Common myeloid progenitor, CD34-positive (primary cell): ENCODE measurements around the gene AGFG1.

Experiments
- CTCF ChIA-PET: fragments of 350-600 bp; sonication (Branson Sonifier 250); formaldehyde crosslinking; loops from one replicate; lab custom pipeline; 2021; ENCODE audit warnings: antibody characterized with exemption; lab: Charles Lee
- POLR2A ChIA-PET: fragments of 350-600 bp; sonication (Branson Sonifier 250); formaldehyde crosslinking; loops from one replicate; lab custom pipeline; 2021; ENCODE audit warnings: antibody characterized with exemption; lab: Charles Lee
- DNase-seq, 3 donors: peaks; one replicate each; pipeline versions ENCODE4 v3.0.0 to v3.0.0-alpha.2; 2013
- H3K27ac ChIP-seq, 2 experiments: 1 replicate in 1 of 2; 2 replicates in 1 of 2; pipeline ENCODE4 v1.7.0; 2013; ENCODE audit warnings: inconsistent platforms in 2 of 2, low read length in 2 of 2, mild to moderate bottlenecking in 2 of 2, low read depth in 1 of 2, moderate library complexity in 1 of 2; ENCODE audit not compliant: severe bottlenecking in 2 of 2, insufficient read depth in 1 of 2, poor library complexity in 1 of 2
- H3K27me3 ChIP-seq, 5 experiments: replicated peaks in 2 of 5; 1 replicate in 3 of 5; 2 replicates in 2 of 5; pipeline versions ENCODE4 v1.6.1 to v1.7.0; 2013; ENCODE audit warnings: low read length in 4 of 5, mild to moderate bottlenecking in 2 of 5, moderate library complexity in 2 of 5, inconsistent platforms in 1 of 5; ENCODE audit not compliant: insufficient read depth in 5 of 5, control insufficient read depth in 4 of 5
- H3K36me3 ChIP-seq, 4 experiments: 1 replicate in 2 of 4; 2 replicates in 2 of 4; pipeline versions ENCODE4 v1.6.1 to v1.7.0; 2013; ENCODE audit warnings: low read length in 3 of 4, control low read depth in 1 of 4, mild to moderate bottlenecking in 1 of 4; ENCODE audit not compliant: control insufficient read depth in 4 of 4, insufficient read depth in 4 of 4
- H3K4me1 ChIP-seq, 4 experiments: 1 replicate in 3 of 4; 2 replicates in 1 of 4; pipeline versions ENCODE4 v1.6.1 to v1.7.1; 2013; ENCODE audit warnings: low read length in 3 of 4, mild to moderate bottlenecking in 3 of 4, control low read depth in 1 of 4, inconsistent platforms in 1 of 4, moderate library complexity in 1 of 4; ENCODE audit not compliant: control insufficient read depth in 4 of 4, insufficient read depth in 4 of 4; ENCODE audit errors: control extremely low read depth in 1 of 4
- H3K4me3 ChIP-seq, 7 experiments: 1 replicate in 4 of 7; 2 replicates in 3 of 7; pipeline versions ENCODE4 v1.5.1 to v1.7.0; 2013; ENCODE audit warnings: mild to moderate bottlenecking in 7 of 7, low read length in 6 of 7, moderate library complexity in 6 of 7, inconsistent platforms in 2 of 7, low read depth in 2 of 7, control low read depth in 1 of 7; ENCODE audit not compliant: insufficient read depth in 4 of 7, control insufficient read depth in 1 of 7; ENCODE audit errors: extremely low read depth in 1 of 7
- H3K9me3 ChIP-seq, 5 experiments: 1 replicate in 4 of 5; 2 replicates in 1 of 5; pipeline versions ENCODE4 v1.6.1 to v1.7.1; 2013; ENCODE audit warnings: low read length in 4 of 5, mild to moderate bottlenecking in 2 of 5, inconsistent platforms in 1 of 5, low read depth in 1 of 5, moderate library complexity in 1 of 5; ENCODE audit not compliant: control insufficient read depth in 4 of 5, insufficient read depth in 2 of 5; ENCODE audit errors: control extremely low read depth in 1 of 5
- WGBS: methylation state at CpG from one replicate; pipeline ENCODE4 v1.1.5; 2013; ENCODE audit not compliant: insufficient coverage; 5-methylcytosine and 5-hydroxymethylcytosine counted together

AGFG1 gene

GRCh38 chr2:227453810-227454209, 18.1 kb upstream of the AGFG1 start:
- POLR2A ChIA-PET: no interaction called here
- no peak for DNase-seq
- H3K4me1 ChIP-seq: peaks cover 21 to 25% (median 23%) of the 10 kb centered on the region in 4 experiments
- H3K36me3 ChIP-seq: no peaks in the 10 kb centered on the region
- no peak overlapping the region for H3K4me3 ChIP-seq
- WGBS: 100% methylated on average over 1 of the region's 1 CpG
- H3K27me3 ChIP-seq: no peaks in the 10 kb centered on the region
- CTCF ChIA-PET: interaction anchor here (0.7 to 1.1 kb wide), 3 partner anchors 9 to 34 kb away, joined by 3 to 4 read pairs (median 4); no protein-coding TSS in a partner anchor
- H3K27ac ChIP-seq: no peak overlapping the region
- H3K9me3 ChIP-seq: no peaks in the 10 kb centered on the region

GRCh38 chr2:227454323-227454860, 17.6 kb upstream of the AGFG1 start:
- ChIA-PET POLR2A (no interaction called here), CTCF (interaction anchor here (0.7 to 1.1 kb wide), 3 partner anchors 9 to 33 kb away, joined by 3 to 4 read pairs (median 4); no protein-coding TSS in a partner anchor)
- DNase-seq: no peak

GRCh38 chr2:227455200-227455599, 16.8 kb upstream of the AGFG1 start:
- H3K36me3 ChIP-seq: no peaks in the 10 kb centered on the region
- POLR2A ChIA-PET: no interaction called here
- peaks cover 13 to 29% (median 22%) of the 10 kb centered on the region in 4 experiments for H3K4me1 ChIP-seq
- no peak overlapping the region for H3K4me3 ChIP-seq
- H3K27ac ChIP-seq: no peak overlapping the region
- no peaks in the 10 kb centered on the region for H3K9me3 ChIP-seq
- DNase-seq: peak in 1 of 3 donors; percentile 33
- no peaks in the 10 kb centered on the region for H3K27me3 ChIP-seq
- WGBS: no CpG with 5 or more reads among the region's 2 CpGs
- CTCF ChIA-PET: no interaction called here

More at GRCh38 chr2:227454323-227454860, 17.6 kb upstream of the AGFG1 start:
- no peaks in the 10 kb centered on the region for H3K27me3 ChIP-seq
- H3K4me3 ChIP-seq: no peak overlapping the region
- peaks cover 19 to 29% (median 24%) of the 10 kb centered on the region in 4 experiments for H3K4me1 ChIP-seq
- no peaks in the 10 kb centered on the region for H3K36me3 ChIP-seq
- H3K27ac ChIP-seq: no peak overlapping the region
- no peaks in the 10 kb centered on the region for H3K9me3 ChIP-seq

- no peaks in the 10 kb centered on the region for H3K9me3 ChIP-seq
- DNase-seq: no peak
- peaks cover 4 to 28% (median 21%) of the 10 kb centered on the region in 4 experiments for H3K4me1 ChIP-seq
- WGBS: 100% methylated on average over 2 of the region's 2 CpGs
- no peak overlapping the region for H3K4me3 ChIP-seq
- ChIA-PET POLR2A (no interaction called here), CTCF (no interaction called here)
- H3K27me3 ChIP-seq: no peaks in the 10 kb centered on the region
- H3K36me3 ChIP-seq: no peaks in the 10 kb centered on the region
- H3K27ac ChIP-seq: no peak overlapping the region
Measured at GRCh38 chr2:227456102-227456501, 15.9 kb upstream of the AGFG1 start.

GRCh38 chr2:227456772-227457171, 15.2 kb upstream of the AGFG1 start:
- Histone ChIP-seq H3K4me1 (peaks cover 0 to 24% (median 16%) of the 10 kb centered on the region in 4 experiments), H3K27ac (no peak overlapping the region), H3K9me3 (no peaks in the 10 kb centered on the region), H3K4me3 (no peak overlapping the region), H3K27me3 (peaks cover 0 to 2% (median 0%) of the 10 kb centered on the region in 5 experiments), H3K36me3 (no peaks in the 10 kb centered on the region)
- WGBS: no CpG with 5 or more reads among the region's 4 CpGs
- CTCF ChIA-PET: no interaction called here
- POLR2A ChIA-PET: no interaction called here
- DNase-seq: no peak

- CTCF ChIA-PET: interaction anchor here (1.1 kb wide), 1 partner anchor 20 kb away, joined by 3 read pairs; no protein-coding TSS in a partner anchor
- no peaks in the 10 kb centered on the region for H3K9me3 ChIP-seq
- H3K4me1 ChIP-seq: peaks cover 7 to 34% (median 21%) of the 10 kb centered on the region in 4 experiments
- peak; percentile 91 to 98 (median 97) for DNase-seq
- 0% methylated on average over 6 of the region's 8 CpGs for WGBS
- H3K36me3 ChIP-seq: no peaks in the 10 kb centered on the region
- POLR2A ChIA-PET: no interaction called here
- H3K4me3 ChIP-seq: peak overlapping the region in 1 of 7 experiments; percentile 15
- peaks cover 0 to 8% (median 0%) of the 10 kb centered on the region in 5 experiments for H3K27me3 ChIP-seq
- H3K27ac ChIP-seq: no peak overlapping the region
Measured at GRCh38 chr2:227460070-227460485, 11.9 kb upstream of the AGFG1 start.

- no peak overlapping the region for H3K4me3 ChIP-seq
- peak in 1 of 3 donors; percentile 30 for DNase-seq
- H3K27me3 ChIP-seq: peaks cover 0 to 8% (median 0%) of the 10 kb centered on the region in 5 experiments
- H3K9me3 ChIP-seq: no peaks in the 10 kb centered on the region
- H3K36me3 ChIP-seq: no peaks in the 10 kb centered on the region
- POLR2A ChIA-PET: no interaction called here
- peaks cover 7 to 34% (median 21%) of the 10 kb centered on the region in 4 experiments for H3K4me1 ChIP-seq
- H3K27ac ChIP-seq: no peak overlapping the region
- WGBS: 70% methylated on average over 3 of the region's 3 CpGs
- CTCF ChIA-PET: interaction anchor here (1.1 kb wide), 1 partner anchor 19 kb away, joined by 3 read pairs; no protein-coding TSS in a partner anchor
Measured at GRCh38 chr2:227460833-227461232, 11.1 kb upstream of the AGFG1 start.
